ENCODE results near the gene C20orf96. TPM values are rescaled to one million over a fixed set of nuclear protein-coding genes. Genes with fewer than 3 reads are reported as not detected.

The C20orf96 gene
- total RNA-seq, 1 donor, result 2.2 TPM

DNA sequence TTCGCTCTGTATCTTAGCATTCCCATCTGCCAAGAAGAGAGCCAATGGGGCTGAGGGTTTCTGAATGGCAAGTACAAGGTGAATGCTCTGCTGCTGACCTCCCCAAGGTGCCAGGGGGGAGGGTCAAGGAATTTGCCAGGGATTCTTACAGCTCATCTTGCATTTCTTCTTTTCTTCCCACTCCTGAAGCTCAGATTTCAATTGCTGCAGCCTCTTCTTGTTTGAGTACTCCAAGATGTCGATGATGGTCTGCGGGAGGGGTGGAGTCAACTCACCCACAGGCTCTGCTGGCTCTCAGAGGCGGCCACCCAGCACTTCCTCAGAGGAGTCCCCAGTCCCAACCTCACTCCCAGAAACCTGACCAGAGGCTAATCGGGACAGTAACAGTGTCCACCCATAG, 12.4 kb downstream of the C20orf96 start:
- no peak for TF ChIP-seq CTCF (IDR thresholded peaks at IDR 0.05; ENCODE audit: extremely low read depth, low read depth, low read length)
- DNase-seq (ENCODE audit: insufficient read length, low spot score, missing footprints), result no peak
- H3K27ac ChIP-seq (ENCODE audit: low read depth, low read length), result no peak overlapping the region
- no peaks in the 10 kb centered on the region for H3K4me1 ChIP-seq (ENCODE audit: insufficient read depth, low read length)
- H2AFZ ChIP-seq (ENCODE audit: low read length), result no peak overlapping the region
- H3K4me3 ChIP-seq (ENCODE audit: insufficient read depth, low read length), result no peak overlapping the region
- H3K79me2 ChIP-seq (ENCODE audit: insufficient read depth, low read length), result no peaks in the 10 kb centered on the region
- H3K27me3 ChIP-seq (ENCODE audit: insufficient read depth, low read length), result no peaks in the 10 kb centered on the region
- H4K20me1 ChIP-seq (ENCODE audit: insufficient read depth, low read length), result no peaks in the 10 kb centered on the region
- H3K36me3 ChIP-seq (ENCODE audit: insufficient read depth, low read length), result no peaks in the 10 kb centered on the region
- H3K4me2 ChIP-seq (ENCODE audit: insufficient read depth, low read length), result no peak overlapping the region
- H3K9me3 ChIP-seq (ENCODE audit: low read depth, low read length), result no peaks in the 10 kb centered on the region

GRCh38 chr20:277496-277781, 13.1 kb downstream of the C20orf96 start:
- Histone ChIP-seq H3K4me1 (ENCODE audit: insufficient read depth, low read length) (no peaks in the 10 kb centered on the region), H3K27ac (ENCODE audit: low read depth, low read length) (no peak overlapping the region), H3K4me2 (ENCODE audit: insufficient read depth, low read length) (no peak overlapping the region), H3K4me3 (ENCODE audit: insufficient read depth, low read length) (no peak overlapping the region), H3K79me2 (ENCODE audit: insufficient read depth, low read length) (no peaks in the 10 kb centered on the region), H3K9me3 (ENCODE audit: low read depth, low read length) (no peaks in the 10 kb centered on the region), H3K36me3 (ENCODE audit: insufficient read depth, low read length) (no peaks in the 10 kb centered on the region), H3K27me3 (ENCODE audit: insufficient read depth, low read length) (no peaks in the 10 kb centered on the region), H4K20me1 (ENCODE audit: insufficient read depth, low read length) (no peaks in the 10 kb centered on the region), H2AFZ (ENCODE audit: low read length) (no peak overlapping the region)
- no peak for DNase-seq (ENCODE audit: insufficient read length, low spot score, missing footprints)
- no peak for TF ChIP-seq CTCF (IDR thresholded peaks at IDR 0.05; ENCODE audit: extremely low read depth, low read depth, low read length)

DNA sequence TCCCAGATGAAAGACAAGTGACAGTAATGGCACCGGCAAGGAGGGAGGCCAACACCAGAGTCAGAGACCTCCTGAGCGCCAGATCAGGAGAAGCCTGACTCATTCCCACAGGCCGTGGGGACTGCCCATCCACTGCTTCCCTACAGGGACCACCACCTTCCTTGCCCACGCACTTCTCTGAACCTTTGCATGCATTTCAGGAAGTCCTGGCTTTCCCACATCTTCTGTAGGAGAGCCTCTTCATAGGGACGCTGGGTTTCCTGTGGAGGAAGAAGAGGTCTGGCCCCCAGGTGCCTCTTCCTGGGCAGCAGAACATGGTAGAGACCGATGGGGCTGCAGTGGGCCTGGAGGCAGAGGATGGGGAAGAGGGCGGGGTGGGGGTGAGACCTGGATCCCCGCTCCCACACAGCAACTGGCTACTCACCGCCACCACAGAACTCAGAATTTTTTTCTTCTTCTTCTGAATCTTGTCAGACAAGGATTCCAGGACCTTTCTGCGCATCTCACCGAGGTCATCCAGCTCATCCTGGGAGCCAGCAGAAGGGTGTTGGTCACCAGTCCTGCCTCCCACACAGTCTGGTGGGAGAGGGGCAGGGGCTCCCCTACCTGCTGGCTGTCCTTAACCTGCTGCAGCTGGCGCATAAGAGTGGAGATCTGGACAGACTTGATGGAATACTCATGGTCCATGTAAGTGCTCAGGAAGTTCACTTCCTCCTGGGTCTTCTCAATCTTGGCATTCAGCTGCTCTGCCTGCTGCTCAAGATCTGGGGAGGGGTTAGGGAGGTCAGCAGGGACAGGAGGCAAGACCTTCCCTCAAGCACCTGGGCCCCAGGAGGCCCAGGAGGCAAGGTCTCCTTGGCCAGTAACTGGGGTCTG, 13.7 kb downstream of the C20orf96 start:
- Histone ChIP-seq H3K4me1 (ENCODE audit: insufficient read depth, low read length) (no peaks in the 10 kb centered on the region), H4K20me1 (ENCODE audit: insufficient read depth, low read length) (no peaks in the 10 kb centered on the region), H3K4me2 (ENCODE audit: insufficient read depth, low read length) (no peak overlapping the region), H3K79me2 (ENCODE audit: insufficient read depth, low read length) (no peaks in the 10 kb centered on the region), H3K4me3 (ENCODE audit: insufficient read depth, low read length) (no peak overlapping the region), H3K27me3 (ENCODE audit: insufficient read depth, low read length) (no peaks in the 10 kb centered on the region), H3K36me3 (ENCODE audit: insufficient read depth, low read length) (no peaks in the 10 kb centered on the region), H3K27ac (ENCODE audit: low read depth, low read length) (no peak overlapping the region), H3K9me3 (ENCODE audit: low read depth, low read length) (no peaks in the 10 kb centered on the region), H2AFZ (ENCODE audit: low read length) (no peak overlapping the region)
- TF ChIP-seq CTCF (IDR thresholded peaks at IDR 0.05; ENCODE audit: extremely low read depth, low read depth, low read length), result no peak
- DNase-seq (ENCODE audit: insufficient read length, low spot score, missing footprints), result no peak

DNA sequence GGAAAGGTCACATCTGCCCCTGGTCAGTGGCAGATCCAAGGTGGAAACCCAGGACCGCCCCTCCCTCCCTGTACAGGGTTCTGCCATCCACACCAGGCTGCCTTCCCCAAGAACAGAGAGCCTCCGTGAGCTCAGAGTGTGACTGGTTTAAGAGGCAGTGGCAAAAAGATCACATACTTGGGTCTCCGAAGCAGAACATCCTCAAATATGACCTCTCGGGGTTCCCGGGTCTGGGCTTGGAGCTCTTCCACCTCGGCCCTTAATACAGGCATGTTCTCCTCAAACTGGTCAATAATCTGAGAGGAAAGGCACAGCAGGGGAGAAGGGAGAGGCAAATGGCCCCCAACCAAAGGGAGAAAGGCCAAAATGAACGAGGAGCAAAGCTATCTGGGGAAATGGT, 14.8 kb downstream of the C20orf96 start:
- H3K27me3 ChIP-seq (ENCODE audit: insufficient read depth, low read length), result no peaks in the 10 kb centered on the region
- H3K36me3 ChIP-seq (ENCODE audit: insufficient read depth, low read length), result no peaks in the 10 kb centered on the region
- H3K4me3 ChIP-seq (ENCODE audit: insufficient read depth, low read length), result no peak overlapping the region
- TF ChIP-seq CTCF (IDR thresholded peaks at IDR 0.05; ENCODE audit: extremely low read depth, low read depth, low read length), result no peak
- H3K4me1 ChIP-seq (ENCODE audit: insufficient read depth, low read length), result no peaks in the 10 kb centered on the region
- no peak overlapping the region for H3K4me2 ChIP-seq (ENCODE audit: insufficient read depth, low read length)
- no peaks in the 10 kb centered on the region for H3K9me3 ChIP-seq (ENCODE audit: low read depth, low read length)
- DNase-seq (ENCODE audit: insufficient read length, low spot score, missing footprints), result no peak
- H4K20me1 ChIP-seq (ENCODE audit: insufficient read depth, low read length), result no peaks in the 10 kb centered on the region
- H2AFZ ChIP-seq (ENCODE audit: low read length), result no peak overlapping the region
- H3K27ac ChIP-seq (ENCODE audit: low read depth, low read length), result no peak overlapping the region
- H3K79me2 ChIP-seq (ENCODE audit: insufficient read depth, low read length), result no peaks in the 10 kb centered on the region

Measured in osteoblast (primary cell).